SK-N-SH treated with all-trans-retinoic acid at 6 μM for 48 hours (cell line): ENCODE data around the gene KIAA1210.

Experiments used
- ARNTL ChIP-seq: fragments of 450-650 bp; formaldehyde crosslinking; IDR thresholded peaks from 2 replicates; pipeline ENCODE4 v1.5.0; 2020; ENCODE audit warnings: low read depth, mild to moderate bottlenecking, moderate library complexity, borderline replicate concordance
- BACH2 ChIP-seq: fragments of 250-450 bp; sonication (Bioruptor Pico); IDR thresholded peaks from 2 replicates; pipeline ENCODE4 v1.9.0; 2021; ENCODE audit warnings: mild to moderate bottlenecking, borderline replicate concordance
- CREB5 ChIP-seq: fragments of 250-450 bp; sonication (Bioruptor Pico); IDR thresholded peaks from 2 replicates; pipeline ENCODE4 v1.5.1; 2020; ENCODE audit warnings: low read depth, mild to moderate bottlenecking, moderate library complexity
- GLIS3 ChIP-seq: fragments of 250-450 bp; sonication (Bioruptor Pico); IDR thresholded peaks from 2 replicates; pipeline ENCODE4 v1.5.0; 2020; ENCODE audit warnings: mild to moderate bottlenecking, moderate library complexity
- ISL1 ChIP-seq: fragments of 250-450 bp; sonication (Bioruptor Pico); IDR thresholded peaks from 2 replicates; pipeline ENCODE4 v2.1.2; 2022; ENCODE audit warnings: mild to moderate bottlenecking, moderate library complexity
- OSR1 ChIP-seq: fragments of 250-450 bp; sonication (Bioruptor Pico); IDR thresholded peaks from 2 replicates; pipeline ENCODE4 v1.8.0; 2022; ENCODE audit warnings: moderate library complexity, mild to moderate bottlenecking, inconsistent platforms
- RARB ChIP-seq: fragments of 250-450 bp; sonication (Bioruptor Pico); IDR thresholded peaks from 2 replicates; pipeline ENCODE4 v1.8.0; 2021; ENCODE audit warnings: mild to moderate bottlenecking, moderate library complexity
- ZFP30 ChIP-seq: fragments of 450-650 bp; formaldehyde crosslinking; IDR thresholded peaks from 2 replicates; pipeline ENCODE4 v1.5.0; 2022; ENCODE audit warnings: mild to moderate bottlenecking, moderate library complexity

- TF ChIP-seq CREB5 (CRISPR knock-in tag) (no peak), ARNTL (CRISPR knock-in tag) (no peak), OSR1 (CRISPR knock-in tag) (no peak), ISL1 (no peak), BACH2 (CRISPR knock-in tag) (no peak), ZFP30 (CRISPR knock-in tag) (no peak), GLIS3 (CRISPR knock-in tag) (no peak), RARB (CRISPR knock-in tag) (no peak)
Observed at GRCh38 chrX:119132961-119133360, 5.3 kb upstream of the KIAA1210 start.
